Hepatocyte (in vitro differentiated cells): Measurements from ENCODE around the gene SNRNP25. TPM values are rescaled to one million over a fixed set of nuclear protein-coding genes. Genes with fewer than 3 reads are reported as not detected.
A peak's percentile ranks its signal among the peaks of the same experiment; 100 is the strongest.
"Not testable (repeated sequence)": the region's sequence is repeated elsewhere in the genome, so short reads cannot be mapped to it uniquely, and the experiment has no call there.

Experiments used
- DNase-seq: peaks from one replicate; pipeline ENCODE4 v3.0.0-alpha.2; 2016; ENCODE audit warnings: low spot score
- H2AFZ ChIP-seq: fragments of 200-600 bp; sonication (generic); 2 replicates; pipeline ENCODE4 v1.6.0; 2016; ENCODE audit warnings: antibody characterized with exemption, mild to moderate bottlenecking
- H3K27ac ChIP-seq: fragments of 200-600 bp; sonication (generic); 2 replicates; pipeline ENCODE4 v1.5.1; 2016; ENCODE audit warnings: mild to moderate bottlenecking
- H3K27me3 ChIP-seq: fragments of 200-600 bp; sonication (generic); 2 replicates; pipeline ENCODE4 v1.6.1; 2016
- H3K36me3 ChIP-seq: fragments of 200-600 bp; sonication (generic); replicated peaks from 2 replicates; pipeline ENCODE4 v1.5.1; 2016; ENCODE audit warnings: low read depth; ENCODE audit not compliant: insufficient read depth
- H3K4me1 ChIP-seq: fragments of 200-600 bp; sonication (generic); 2 replicates; pipeline ENCODE4 v1.5.1; 2016; ENCODE audit warnings: mild to moderate bottlenecking, moderate library complexity; ENCODE audit not compliant: insufficient read depth
- H3K4me2 ChIP-seq: fragments of 200-600 bp; sonication (generic); 2 replicates; pipeline ENCODE4 v1.6.0; 2016
- H3K4me3 ChIP-seq: fragments of 200-600 bp; sonication (generic); 2 replicates; pipeline ENCODE4 v1.5.1; 2016; ENCODE audit warnings: mild to moderate bottlenecking
- H3K79me2 ChIP-seq: fragments of 200-600 bp; sonication (generic); 2 replicates; pipeline ENCODE4 v1.6.0; 2017; ENCODE audit warnings: mild to moderate bottlenecking
- H3K9me2 ChIP-seq: fragments of 200-600 bp; sonication (generic); replicated peaks from 2 replicates; pipeline ENCODE4 v1.6.0; 2017; ENCODE audit warnings: mild to moderate bottlenecking; ENCODE audit not compliant: insufficient read depth
- H3K9me3 ChIP-seq: fragments of 200-600 bp; sonication (generic); 2 replicates; pipeline ENCODE4 v1.5.1; 2016; ENCODE audit warnings: low read depth, mild to moderate bottlenecking
- H4K20me1 ChIP-seq: fragments of 200-600 bp; sonication (generic); 2 replicates; pipeline ENCODE4 v1.6.0; 2016; ENCODE audit warnings: mild to moderate bottlenecking; ENCODE audit not compliant: insufficient read depth, poor library complexity, severe bottlenecking
- EZH2 ChIP-seq: fragments of 200-600 bp; sonication (generic); IDR thresholded peaks from 2 replicates; pipeline ENCODE4 v1.6.1; 2016; ENCODE audit warnings: antibody characterized with exemption, mild to moderate bottlenecking, borderline replicate concordance
- EZH2phosphoT487 ChIP-seq: fragments of 200-600 bp; sonication (generic); IDR thresholded peaks from one replicate; pipeline ENCODE4 v1.6.1; 2018; ENCODE audit warnings: antibody characterized with exemption, mild to moderate bottlenecking, low read depth, moderate library complexity; ENCODE audit not compliant: unreplicated experiment, severe bottlenecking
- WGBS: methylation state at CpG from one replicate; pipeline ENCODE4 v1.1.6; 2016; ENCODE audit warnings: low lambda C conversion rate; ENCODE audit errors: missing lambda C conversion rate; 5-methylcytosine and 5-hydroxymethylcytosine counted together
- polyA plus RNA-seq: library from polyadenylated mRNA; unstranded; fragments of >200 nt; fragmentation: Nextera tagmentation; extraction: Ambion mirVana; gene quantifications from 2 replicates; pipeline ENCODE4 v1.2.1, GENCODE V29; 2016
- total RNA-seq: library from RNA; depleted of rRNA; stranded (reverse); fragments of >200 nt; gene quantifications from 2 replicates; pipeline ENCODE4 v1.2.3, GENCODE V29; 2014
- TF ChIP-seq, protein P1 (sequence below): fragments of 200-600 bp; sonication (generic); IDR thresholded peaks from 2 replicates; pipeline ENCODE4 v1.5.1; 2016; ENCODE audit warnings: antibody characterized with exemption, mild to moderate bottlenecking; ENCODE audit not compliant: poor library complexity

SNRNP25 gene
- total and polyA plus RNA-seq, 2 experiments from 2014 or later = 18.3 to 35.3 TPM

DNA sequence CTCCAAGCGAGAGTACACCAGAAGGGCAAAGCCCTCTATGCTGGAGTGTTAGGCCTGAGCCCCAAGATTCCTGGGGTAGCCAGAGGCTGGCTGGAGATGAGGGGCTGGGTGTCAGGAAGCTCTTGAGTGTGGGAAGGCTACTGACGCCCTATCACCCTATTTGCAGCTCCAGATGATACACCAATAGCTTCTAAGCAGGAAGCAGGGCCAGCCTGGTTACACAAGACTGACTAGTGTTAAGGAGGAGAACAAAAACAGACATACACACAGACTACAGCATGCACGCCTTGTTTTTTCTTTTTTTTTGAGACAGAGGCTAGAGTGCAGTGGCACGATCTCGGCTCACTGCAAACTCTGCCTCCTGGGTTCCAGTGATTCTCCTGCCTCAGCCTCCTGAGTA lies 16.1 kb upstream of the SNRNP25 start:
- H3K4me3 ChIP-seq = no peak overlapping the region
- no peak for TF ChIP-seq EZH2phosphoT487
- TF ChIP-seq, protein P1, sequence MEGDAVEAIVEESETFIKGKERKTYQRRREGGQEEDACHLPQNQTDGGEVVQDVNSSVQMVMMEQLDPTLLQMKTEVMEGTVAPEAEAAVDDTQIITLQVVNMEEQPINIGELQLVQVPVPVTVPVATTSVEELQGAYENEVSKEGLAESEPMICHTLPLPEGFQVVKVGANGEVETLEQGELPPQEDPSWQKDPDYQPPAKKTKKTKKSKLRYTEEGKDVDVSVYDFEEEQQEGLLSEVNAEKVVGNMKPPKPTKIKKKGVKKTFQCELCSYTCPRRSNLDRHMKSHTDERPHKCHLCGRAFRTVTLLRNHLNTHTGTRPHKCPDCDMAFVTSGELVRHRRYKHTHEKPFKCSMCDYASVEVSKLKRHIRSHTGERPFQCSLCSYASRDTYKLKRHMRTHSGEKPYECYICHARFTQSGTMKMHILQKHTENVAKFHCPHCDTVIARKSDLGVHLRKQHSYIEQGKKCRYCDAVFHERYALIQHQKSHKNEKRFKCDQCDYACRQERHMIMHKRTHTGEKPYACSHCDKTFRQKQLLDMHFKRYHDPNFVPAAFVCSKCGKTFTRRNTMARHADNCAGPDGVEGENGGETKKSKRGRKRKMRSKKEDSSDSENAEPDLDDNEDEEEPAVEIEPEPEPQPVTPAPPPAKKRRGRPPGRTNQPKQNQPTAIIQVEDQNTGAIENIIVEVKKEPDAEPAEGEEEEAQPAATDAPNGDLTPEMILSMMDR = no peak
- no peak for TF ChIP-seq EZH2
- H3K4me2 ChIP-seq = no peak overlapping the region
- no peak overlapping the region for H3K27ac ChIP-seq
- DNase-seq = no peak
- no peaks in the 10 kb centered on the region for H3K9me2 ChIP-seq
- 95% methylated on average over 5 of the region's 5 CpGs for WGBS
- H3K36me3 ChIP-seq = no peaks in the 10 kb centered on the region
- no peaks in the 10 kb centered on the region for H3K9me3 ChIP-seq
- no peaks in the 10 kb centered on the region for H4K20me1 ChIP-seq
- no peaks in the 10 kb centered on the region for H3K27me3 ChIP-seq
- H3K4me1 ChIP-seq = no peaks in the 10 kb centered on the region
- H2AFZ ChIP-seq = no peak overlapping the region
- H3K79me2 ChIP-seq = no peaks in the 10 kb centered on the region

DNA sequence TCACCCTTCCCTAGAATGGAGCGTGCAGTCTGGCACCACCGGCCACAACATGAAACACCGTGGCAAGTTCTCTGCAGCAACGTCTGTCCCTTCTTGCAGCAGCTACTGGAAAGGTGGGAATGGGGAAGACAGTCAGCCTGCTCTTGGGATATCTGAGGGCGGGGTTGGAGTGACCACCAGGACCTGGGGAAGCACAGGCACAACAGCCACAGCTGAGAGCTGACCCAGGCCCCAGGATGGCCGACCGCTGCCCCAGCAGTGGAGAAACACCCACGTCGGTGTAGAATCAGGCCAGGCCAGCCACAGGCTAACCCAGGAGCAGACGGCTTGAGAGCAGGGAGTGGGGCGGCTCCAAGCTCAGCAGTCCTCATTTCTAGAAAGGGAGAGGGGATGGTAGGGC lies 15.4 kb upstream of the SNRNP25 start:
- not testable (repeated sequence) for H3K4me2 ChIP-seq, H3K27me3 ChIP-seq, H4K20me1 ChIP-seq, H3K9me3 ChIP-seq, H3K4me1 ChIP-seq, DNase-seq, H3K36me3 ChIP-seq, H3K4me3 ChIP-seq, H2AFZ ChIP-seq, H3K27ac ChIP-seq, H3K9me2 ChIP-seq, H3K79me2 ChIP-seq
- 86% methylated on average over 10 of the region's 11 CpGs for WGBS

DNA sequence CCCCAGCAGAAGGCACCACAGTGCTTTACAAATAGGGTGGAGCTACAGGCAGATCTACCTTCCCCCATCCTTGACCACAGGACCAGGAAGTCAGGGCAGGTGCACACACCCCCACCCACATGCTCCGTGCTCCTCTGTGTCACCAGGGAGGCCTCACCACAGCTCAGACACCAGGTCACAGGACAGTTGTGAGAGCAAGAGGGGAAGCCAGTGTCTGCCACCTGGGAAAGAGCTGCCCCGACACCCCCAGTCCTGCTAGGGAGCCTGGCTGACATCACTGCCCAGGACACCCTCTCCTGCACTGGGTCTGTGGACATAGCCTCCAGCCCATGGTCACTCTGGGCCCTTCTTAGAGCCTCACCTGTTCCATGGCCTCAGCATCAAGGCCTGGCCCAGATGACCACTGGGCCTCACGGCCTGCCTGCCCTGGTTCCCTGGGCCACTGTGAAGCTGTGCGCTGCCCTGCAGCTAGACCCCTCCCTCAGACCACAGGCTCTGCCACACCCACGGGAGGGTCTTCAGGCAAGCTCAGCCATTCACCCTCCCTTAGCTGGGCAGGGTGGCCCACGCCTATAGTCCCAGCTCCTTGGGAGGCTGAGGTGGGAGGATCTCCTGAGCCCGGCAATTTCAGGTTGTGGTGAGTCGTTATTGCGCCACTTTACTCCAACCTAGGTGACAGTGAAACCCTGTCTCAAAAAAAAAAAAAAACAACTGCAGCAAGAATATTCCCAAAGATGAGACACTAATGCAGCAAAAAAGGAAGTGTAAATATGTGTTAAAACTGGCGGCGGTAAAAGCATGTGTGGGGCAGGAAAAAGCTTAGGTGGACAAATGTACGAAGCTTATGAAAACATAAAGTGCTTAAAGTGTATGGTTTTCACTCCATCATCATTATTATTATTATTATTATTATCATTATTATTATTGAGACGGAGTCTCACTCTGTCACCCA lies 14.4 kb upstream of the SNRNP25 start:
- H3K4me3 ChIP-seq = no peak overlapping the region
- no peak for TF ChIP-seq EZH2
- TF ChIP-seq, protein P1 = no peak
- no peak for TF ChIP-seq EZH2phosphoT487
- no peaks in the 10 kb centered on the region for H3K9me3 ChIP-seq
- peak overlapping the region; percentile 37 for H3K27ac ChIP-seq
- H2AFZ ChIP-seq = no peak overlapping the region
- H3K9me2 ChIP-seq = no peaks in the 10 kb centered on the region
- WGBS = 96% methylated on average over 13 of the region's 13 CpGs
- H4K20me1 ChIP-seq = no peaks in the 10 kb centered on the region
- peak; percentile 52 for DNase-seq
- no peaks in the 10 kb centered on the region for H3K79me2 ChIP-seq
- H3K36me3 ChIP-seq = no peaks in the 10 kb centered on the region
- no peak overlapping the region for H3K4me2 ChIP-seq
- H3K27me3 ChIP-seq = no peaks in the 10 kb centered on the region
- no peaks in the 10 kb centered on the region for H3K4me1 ChIP-seq

- H4K20me1 ChIP-seq = no peaks in the 10 kb centered on the region
- H3K9me3 ChIP-seq = no peaks in the 10 kb centered on the region
- no peak for TF ChIP-seq EZH2
- no peak for TF ChIP-seq EZH2phosphoT487
- TF ChIP-seq, protein P1 = no peak
- H3K9me2 ChIP-seq = no peaks in the 10 kb centered on the region
- H3K4me1 ChIP-seq = no peaks in the 10 kb centered on the region
- H3K36me3 ChIP-seq = no peaks in the 10 kb centered on the region
- H3K4me3 ChIP-seq = no peak overlapping the region
- H3K27me3 ChIP-seq = no peaks in the 10 kb centered on the region
- WGBS = 96% methylated on average over 22 of the region's 22 CpGs
- H3K27ac ChIP-seq = no peak overlapping the region
- no peak for DNase-seq
- H3K79me2 ChIP-seq = no peaks in the 10 kb centered on the region
- H3K4me2 ChIP-seq = no peak overlapping the region
- no peak overlapping the region for H2AFZ ChIP-seq
These were observed 12.1 kb upstream of the SNRNP25 start for GRCh38 chr16:41439-42068.
